Ramos (cell line): ENCODE data around the gene SOHLH1.

Experiments
- in situ Hi-C: fragments of 300-500 bp; cut with MboI; formaldehyde crosslinking; loops from one replicate; pipeline ENCODE4 v1.14.3; 2022; ENCODE audit warnings: low sequenced_read_pairs; ENCODE audit not compliant: unreplicated experiment

The SOHLH1 gene

DNA sequence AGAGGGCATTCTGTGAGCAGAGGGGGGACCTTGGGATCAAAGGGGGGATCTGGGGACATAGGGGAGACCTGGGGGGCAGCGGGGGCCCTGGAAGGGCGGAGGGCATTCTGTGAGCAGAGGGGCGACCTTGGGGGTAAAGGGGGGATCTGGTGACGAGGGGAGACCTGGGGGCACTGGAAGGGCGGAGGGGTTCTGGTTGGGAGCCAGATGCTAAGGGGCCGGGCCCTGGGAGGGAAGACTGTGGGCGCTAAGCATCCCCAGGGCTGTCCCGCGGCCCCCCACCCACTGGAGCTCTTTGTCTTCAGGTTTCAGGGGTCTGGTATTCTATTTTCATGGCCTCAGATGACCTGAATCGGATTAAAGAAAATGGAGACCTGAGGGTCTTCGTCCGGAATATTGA is 35.4 kb downstream of the SOHLH1 start:
- in situ Hi-C loops: no loop called here

DNA sequence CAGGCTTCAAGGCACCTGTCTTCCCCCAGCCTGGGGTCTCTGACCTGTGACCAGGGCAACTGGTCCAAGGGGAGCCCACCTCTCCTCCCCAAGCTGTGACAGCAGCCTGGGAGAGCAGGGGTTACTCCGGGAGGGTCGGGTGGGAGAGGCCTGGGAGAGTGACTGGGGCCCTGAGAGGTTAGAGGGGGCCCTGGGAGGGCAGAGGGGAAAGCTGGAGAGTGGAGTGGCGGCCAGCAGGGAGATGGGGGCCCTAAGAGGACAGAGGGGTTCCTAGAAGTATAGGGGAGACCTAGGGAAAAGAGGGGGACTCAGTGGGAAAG is 35.9 kb downstream of the SOHLH1 start:
- in situ Hi-C loops: no loop called here

DNA sequence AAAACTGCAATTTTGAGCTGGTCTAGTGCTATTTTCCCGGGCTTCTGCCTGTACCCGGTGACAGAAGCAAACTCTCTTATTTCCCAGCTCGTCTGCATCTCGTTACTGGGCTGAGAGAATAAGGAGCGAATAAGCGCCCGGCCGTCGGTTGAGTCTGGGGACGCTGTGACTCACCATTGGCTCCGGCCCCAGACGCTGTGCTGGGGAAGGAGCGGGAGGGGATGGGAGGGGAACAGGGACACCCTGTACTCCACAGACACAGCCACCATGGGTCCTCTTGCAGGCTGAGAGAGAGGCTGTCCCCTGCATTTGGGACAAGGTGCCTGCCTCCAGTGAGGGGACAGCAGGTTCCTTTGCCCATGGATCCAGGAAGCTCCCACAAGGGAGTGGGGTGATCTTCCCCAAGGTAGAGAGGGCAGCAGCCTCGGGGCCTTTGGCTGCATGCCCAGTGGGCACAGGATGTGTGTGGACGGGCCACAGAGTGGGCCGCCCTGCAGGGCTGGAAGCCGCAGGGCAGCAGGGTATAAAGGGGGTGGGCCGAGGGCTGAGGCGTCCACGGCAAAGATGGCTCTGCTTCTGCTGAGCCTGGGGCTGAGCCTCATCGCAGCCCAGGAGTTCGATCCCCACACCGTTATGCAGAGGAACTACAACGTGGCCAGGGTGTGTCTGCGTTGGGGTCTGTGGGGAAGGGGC is 36.4 kb downstream of the SOHLH1 start, which contains the start of gene LCN9:
Gene LCN9, plus strand, starts transcription at position 552 of the 693 bp plus-strand sequence. Its CDS starts 13 bp downstream, at position 565.
- in situ Hi-C loops: no loop called here

DNA sequence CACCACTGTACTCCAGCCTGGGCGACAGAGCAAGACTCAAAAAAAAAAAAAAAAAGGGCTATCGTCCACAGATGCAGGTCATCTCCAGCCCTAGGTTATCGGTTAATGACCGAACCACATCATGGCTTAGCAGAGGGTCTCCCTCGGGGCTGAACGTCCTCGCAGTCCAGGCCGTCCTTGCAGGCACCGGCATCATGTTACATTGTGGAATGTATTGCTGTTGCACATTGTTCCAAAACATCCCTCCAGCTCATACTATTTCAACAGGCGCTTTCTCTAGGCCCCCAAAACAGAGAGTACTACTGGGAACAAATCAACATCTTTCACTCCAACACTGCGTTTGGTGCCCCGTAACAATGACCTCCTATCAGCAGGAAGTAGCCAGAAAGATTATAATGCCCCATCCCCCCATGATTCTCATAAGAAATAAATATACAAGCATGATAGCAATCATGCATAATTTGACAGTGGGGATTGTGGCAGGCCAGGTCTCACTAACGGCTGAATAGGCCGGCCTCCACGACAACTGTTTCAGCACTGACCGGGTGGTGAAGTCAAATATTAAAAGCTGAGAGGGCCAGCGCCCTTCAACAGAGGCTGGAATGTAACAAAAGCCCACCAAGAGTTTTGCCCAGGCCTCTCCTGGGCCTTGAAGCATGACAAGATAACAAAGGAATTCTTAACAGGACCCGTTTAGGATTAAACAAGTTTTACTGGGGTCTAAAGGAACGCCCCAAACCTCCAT is 37.3 kb downstream of the SOHLH1 start:
- in situ Hi-C loops: no loop called here

DNA sequence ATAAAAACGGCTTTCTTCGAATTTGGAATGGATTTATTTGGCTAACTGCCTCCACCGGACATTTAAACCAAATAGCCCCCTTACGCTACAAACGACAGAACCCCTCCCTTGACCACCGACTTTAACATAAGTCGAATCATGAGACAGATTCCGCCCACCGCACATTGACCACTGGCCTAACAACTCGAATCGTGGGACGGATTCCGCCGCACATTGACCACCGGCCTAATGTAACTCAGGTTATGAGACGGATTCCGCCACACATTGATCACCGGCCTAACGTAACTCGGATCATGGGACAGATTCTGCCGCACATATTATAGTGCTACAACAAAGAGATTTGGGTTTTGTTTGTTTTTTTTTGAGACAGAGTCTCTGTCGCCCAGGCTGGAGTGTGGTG is 38.9 kb downstream of the SOHLH1 start:
- in situ Hi-C loops: no loop called here

DNA sequence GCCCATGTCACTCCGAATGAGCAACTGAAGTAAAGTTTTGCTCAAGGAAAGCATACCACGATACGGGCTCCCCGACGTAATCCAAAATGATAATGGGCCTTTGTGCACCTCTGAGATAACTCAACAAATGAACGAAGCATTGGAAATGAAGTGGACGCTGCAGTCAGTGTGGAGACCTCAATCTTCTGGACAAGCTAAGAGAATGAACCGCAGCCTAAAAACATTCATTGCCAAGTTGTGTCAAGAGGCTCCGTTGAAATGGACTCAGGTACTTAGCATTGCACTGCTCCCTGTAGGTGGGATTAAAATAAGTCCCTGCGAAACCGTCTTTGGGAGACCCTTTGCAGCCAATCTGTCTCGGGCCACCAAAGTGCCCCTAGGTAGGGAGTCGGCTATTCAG is 40.0 kb downstream of the SOHLH1 start:
- in situ Hi-C loops: no loop called here

DNA sequence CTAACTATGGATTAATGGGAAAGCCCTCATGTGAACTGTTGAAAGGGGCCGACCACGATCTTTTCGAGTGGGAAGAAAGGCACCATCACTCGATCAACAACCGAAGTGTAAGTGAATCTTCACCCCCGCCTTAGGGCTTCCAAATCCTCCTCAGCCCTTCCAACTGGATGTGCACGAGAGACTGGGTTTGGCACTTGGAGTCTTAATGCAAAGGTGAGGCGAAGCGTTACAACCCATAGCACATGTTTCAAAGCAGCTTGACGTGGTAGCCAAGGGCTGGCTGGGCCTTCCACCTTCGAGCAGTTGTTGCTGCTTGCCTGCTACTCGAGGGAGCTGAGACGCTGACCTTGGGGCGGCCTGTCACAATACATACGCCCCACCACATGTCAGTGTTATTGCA is 41.9 kb downstream of the SOHLH1 start:
- in situ Hi-C loops: no loop called here

DNA sequence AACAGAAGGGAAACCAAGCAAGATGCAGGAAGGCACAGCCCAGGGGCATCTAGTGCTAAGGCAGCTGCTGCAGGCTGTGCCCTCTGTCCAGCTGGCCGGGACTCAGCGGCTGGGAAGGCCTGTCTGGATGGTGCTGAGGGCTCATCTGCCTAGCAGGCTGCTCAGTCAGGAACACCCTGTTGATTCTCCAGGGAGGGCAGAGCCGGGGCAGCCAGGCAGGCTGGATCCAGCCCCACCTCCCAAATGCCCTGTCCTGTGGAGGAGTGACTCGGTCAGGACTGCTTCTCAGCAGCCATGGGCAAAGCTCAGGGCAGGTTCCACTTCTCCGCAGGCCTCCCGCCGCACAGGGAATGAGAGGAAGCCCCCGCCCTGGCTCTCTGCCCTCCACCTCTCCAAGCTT is 44.0 kb downstream of the SOHLH1 start:
- in situ Hi-C loops: no loop called here

DNA sequence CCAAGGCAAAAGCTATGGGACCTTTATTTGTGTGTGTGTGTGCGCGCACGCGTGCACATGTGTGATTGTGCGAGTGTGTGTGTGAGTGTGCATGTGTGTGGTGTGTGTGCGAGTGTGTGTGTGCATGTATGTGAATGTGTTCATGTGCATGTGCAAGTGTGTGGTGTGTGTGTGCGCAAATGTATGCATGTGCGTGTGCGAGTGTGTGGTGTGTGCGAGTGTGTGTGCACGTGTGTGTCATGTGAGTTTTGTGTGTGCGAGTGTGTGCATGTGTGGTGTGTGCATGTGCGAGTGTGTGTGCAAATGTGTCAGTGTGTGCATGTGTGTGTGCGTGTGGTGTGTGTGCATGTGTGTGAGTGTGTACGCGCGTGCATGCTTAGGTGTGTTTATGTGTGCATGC is 48.9 kb downstream of the SOHLH1 start:
- in situ Hi-C loops: no loop called here

DNA sequence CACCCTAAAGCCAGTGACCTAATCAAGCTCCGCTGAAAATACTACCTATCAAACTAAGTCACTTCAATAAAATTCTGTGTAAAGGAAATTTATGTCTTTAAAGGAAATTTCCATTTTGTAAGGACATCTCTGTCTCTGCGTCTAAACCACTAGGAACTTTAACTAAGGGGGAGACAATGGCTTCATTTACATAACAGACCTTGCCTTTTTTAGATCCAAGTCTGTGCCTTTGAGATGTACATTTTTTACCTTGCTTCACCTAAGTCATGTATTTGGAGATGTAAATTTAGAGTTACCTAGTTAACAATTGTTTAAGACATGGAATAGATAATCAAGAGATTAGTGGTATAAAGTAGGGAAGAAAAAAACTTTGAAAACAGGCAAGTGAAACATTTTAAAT is 49.8 kb downstream of the SOHLH1 start:
- in situ Hi-C loops: no loop called here

DNA sequence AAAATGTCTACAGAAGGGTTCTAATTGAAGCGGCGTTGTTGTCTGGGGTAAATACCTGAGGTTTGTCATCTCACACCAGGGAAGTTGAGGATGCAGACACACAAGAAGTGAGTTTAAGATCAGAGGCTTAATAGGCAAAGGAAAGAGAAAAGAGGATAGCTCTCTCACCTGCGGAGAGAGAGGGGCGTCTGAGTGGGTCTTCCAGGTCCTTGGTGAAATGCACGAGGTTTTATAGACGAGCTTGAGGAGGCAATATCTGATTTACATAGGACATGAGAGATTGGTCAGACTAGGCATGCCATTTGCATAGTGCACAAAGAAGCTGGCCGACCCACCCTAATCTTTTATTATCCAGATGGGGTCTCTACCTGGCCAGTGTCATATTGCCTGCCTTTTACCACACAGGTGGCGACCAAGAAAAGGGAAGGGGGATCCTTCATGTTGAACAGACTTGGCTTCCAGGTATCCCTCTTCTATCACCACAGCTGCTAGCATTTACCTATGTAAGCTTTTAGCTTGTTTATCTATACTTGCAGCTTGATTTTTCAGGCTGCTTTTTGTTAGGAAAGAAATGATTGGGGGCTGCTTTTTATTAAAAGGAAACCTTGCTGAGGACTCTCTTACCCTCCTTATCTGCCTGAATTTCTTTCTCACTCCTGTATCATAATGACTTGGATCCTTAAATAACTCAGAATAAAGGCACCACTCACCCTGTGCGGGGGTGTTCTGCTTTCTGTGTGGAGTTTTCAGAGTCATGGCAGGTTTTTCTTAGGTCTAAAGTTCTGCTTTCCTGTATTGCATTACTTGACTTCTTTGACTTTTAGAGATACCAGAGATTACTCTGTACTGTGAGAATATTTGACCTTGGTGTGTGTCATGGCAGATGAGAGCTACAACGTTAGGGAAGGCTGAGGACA is 50.5 kb downstream of the SOHLH1 start:
- in situ Hi-C loops: no loop called here

DNA sequence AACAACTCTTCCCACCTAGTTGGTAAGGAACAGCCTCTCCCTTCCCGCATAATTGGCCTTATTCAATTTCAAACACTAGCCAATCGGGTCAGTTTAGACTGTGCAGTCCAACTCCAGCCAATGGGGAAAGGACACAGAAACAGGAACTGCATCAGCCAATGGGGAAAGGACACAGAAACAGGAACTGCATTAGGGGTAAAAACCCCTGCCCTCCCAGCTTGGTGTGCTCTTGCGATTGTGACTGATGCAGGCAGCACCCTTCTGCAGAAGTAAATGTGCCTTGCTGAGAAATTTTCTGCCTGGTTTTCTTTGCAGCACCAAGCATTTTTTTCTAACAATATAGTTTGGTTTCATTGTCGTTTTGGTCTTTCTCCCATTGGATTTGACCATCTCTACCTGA is 51.4 kb downstream of the SOHLH1 start:
- in situ Hi-C loops: no loop called here

DNA sequence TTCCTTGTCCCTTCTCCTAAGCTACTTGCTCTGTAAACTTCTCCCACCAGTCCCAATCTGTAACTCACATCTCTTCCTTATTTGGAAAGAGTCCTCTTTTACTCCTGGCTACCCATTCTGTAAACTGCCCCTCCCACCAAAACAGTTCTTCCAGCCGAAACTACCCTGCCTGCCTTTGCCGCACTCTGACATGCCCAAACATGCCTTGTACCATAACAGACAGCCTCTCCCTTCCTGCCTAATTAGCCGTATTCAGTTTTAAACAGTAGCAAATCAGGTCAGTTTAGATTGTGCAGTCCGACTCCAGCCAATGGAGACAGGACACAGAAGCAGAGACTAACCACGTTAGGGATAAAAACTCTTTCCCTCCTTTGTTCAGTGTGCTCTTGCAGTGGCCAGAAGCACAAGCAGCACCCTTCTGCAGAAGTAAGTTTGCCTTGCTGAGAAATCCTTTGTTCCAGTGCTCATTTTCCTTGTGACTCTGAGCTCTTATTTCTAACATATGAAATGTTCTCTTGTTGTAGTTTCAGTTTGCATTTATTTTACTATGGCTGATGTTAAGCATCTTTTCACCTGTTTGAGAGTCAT is 54.6 kb downstream of the SOHLH1 start:
- in situ Hi-C loops: no loop called here
